K562 (cell line): Measurements from ENCODE around the gene MYL12A. TPM values are rescaled to one million over a fixed set of nuclear protein-coding genes. Genes with fewer than 3 reads are reported as not detected.

Source experiments
- BRD9 ChIP-seq: fragments of 450-650 bp; IDR thresholded peaks from 2 replicates; pipeline ENCODE4 v1.6.1; 2018; ENCODE audit warnings: low read depth; ENCODE audit not compliant: partially characterized antibody
- CSDE1 ChIP-seq, 2 experiments: fragments of 450-650 bp; IDR thresholded peaks; 2 replicates each; pipeline ENCODE4 v1.6.1; 2016; ENCODE audit warnings: mild to moderate bottlenecking in 1 of 2
- E2F8 ChIP-seq: fragments of 450-650 bp; IDR thresholded peaks from 2 replicates; pipeline ENCODE4 v1.7.1; 2018; ENCODE audit warnings: mild to moderate bottlenecking, low read depth; ENCODE audit not compliant: partially characterized antibody
- ELF1 ChIP-seq: fragments of 200-800 bp; sonication (Bioruptor generic); IDR thresholded peaks from 2 replicates; pipeline ENCODE4 v1.6.1; 2016; ENCODE audit warnings: missing genetic modification characterization, missing compliant biosample characterization
- HDGF ChIP-seq: fragments of 450-650 bp; IDR thresholded peaks from 2 replicates; pipeline ENCODE4 v1.6.1; 2016
- HMGXB4 ChIP-seq: sonication (generic); formaldehyde crosslinking; IDR thresholded peaks from 2 replicates; pipeline ENCODE4 v1.8.1; 2023; ENCODE audit warnings: mild to moderate bottlenecking, missing genetic modification reagents
- KDM5B ChIP-seq: fragments of 200-600 bp; sonication (generic); IDR thresholded peaks from 2 replicates; pipeline ENCODE4 v1.6.1; 2012; ENCODE audit warnings: low read depth, mild to moderate bottlenecking, moderate library complexity, low read length, control low read depth, inconsistent platforms; ENCODE audit not compliant: insufficient replicate concordance
- MYBL2 ChIP-seq, 2 experiments: fragments of 450-650 bp in 1 of 2; sonication (generic) in 1 of 2; formaldehyde crosslinking in 1 of 2; IDR thresholded peaks; 2 replicates each; pipeline versions ENCODE4 v1.6.1 to v1.8.1; 2017 to 2022; ENCODE audit warnings: borderline replicate concordance in 1 of 2, inconsistent platforms in 1 of 2, low read depth in 1 of 2, mild to moderate bottlenecking in 1 of 2, missing genetic modification reagents in 1 of 2, moderate library complexity in 1 of 2
- NFIX ChIP-seq: fragments of 250-450 bp; sonication (Bioruptor Pico); IDR thresholded peaks from 2 replicates; pipeline ENCODE4 v1.4.0; 2020; ENCODE audit warnings: low read depth, mild to moderate bottlenecking, moderate library complexity
- POLR2AphosphoS5 ChIP-seq: IDR thresholded peaks from 2 replicates; pipeline ENCODE4 v1.6.1; 2011; ENCODE audit warnings: mild to moderate bottlenecking, low read depth, low read length, moderate library complexity; ENCODE audit not compliant: control insufficient read depth, insufficient read depth
- SMARCA5 ChIP-seq: fragments of 450-650 bp; IDR thresholded peaks from 2 replicates; pipeline ENCODE4 v1.6.1; 2016
- SMARCB1 ChIP-seq: IDR thresholded peaks from 2 replicates; pipeline ENCODE4 v1.6.1; 2011; ENCODE audit warnings: improper control_type of control experiment, low read depth; ENCODE audit not compliant: insufficient read length
- SPI1 ChIP-seq: IDR thresholded peaks from 2 replicates; pipeline ENCODE4 v1.6.1; 2011; ENCODE audit warnings: low read depth, low read length, control low read depth, borderline replicate concordance
- SREBF2 ChIP-seq: sonication (generic); formaldehyde crosslinking; IDR thresholded peaks from 2 replicates; pipeline ENCODE4 v1.4.0; 2020; ENCODE audit warnings: mild to moderate bottlenecking, missing genetic modification reagents
- TAF7 ChIP-seq: fragments of 450-650 bp; IDR thresholded peaks from 2 replicates; pipeline ENCODE4 v1.6.1; 2016; ENCODE audit warnings: missing genetic modification characterization, missing compliant biosample characterization
- TCF7 ChIP-seq: sonication (generic); IDR thresholded peaks from 2 replicates; pipeline ENCODE4 v1.6.1; 2016; ENCODE audit warnings: antibody characterized with exemption, borderline replicate concordance
- TEAD4 ChIP-seq, 2 experiments: sonication (generic) in 1 of 2; formaldehyde crosslinking in 1 of 2; IDR thresholded peaks; 2 replicates each; pipeline versions ENCODE4 v1.6.1 to v1.8.0; 2012 to 2022; ENCODE audit warnings: borderline replicate concordance in 1 of 2, inconsistent platforms in 1 of 2, low read length in 1 of 2, mild to moderate bottlenecking in 1 of 2, missing genetic modification reagents in 1 of 2
- ZKSCAN1 ChIP-seq: fragments of 150-350 bp; IDR thresholded peaks from 2 replicates; pipeline ENCODE4 v1.6.1; 2016; ENCODE audit warnings: low read depth, low read length
- ZNF217 ChIP-seq: sonication (generic); formaldehyde crosslinking; IDR thresholded peaks from 2 replicates; pipeline ENCODE4 v1.8.0; 2022; ENCODE audit warnings: mild to moderate bottlenecking, missing genetic modification reagents
- ZNF311 ChIP-seq: fragments of 250-450 bp; sonication (Bioruptor Pico); IDR thresholded peaks from 2 replicates; pipeline ENCODE4 v1.4.0; 2020; ENCODE audit warnings: mild to moderate bottlenecking, moderate library complexity
- ZNF740 ChIP-seq, 3 experiments: fragments of 200-800 bp in 1 of 3; sonication (Bioruptor generic) in 1 of 3; sonication (generic) in 1 of 3; formaldehyde crosslinking in 1 of 3; IDR thresholded peaks; 2 replicates each; pipeline versions ENCODE4 v1.6.1 to v1.8.0; 2016 to 2022; ENCODE audit warnings: mild to moderate bottlenecking in 2 of 3, missing compliant biosample characterization in 2 of 3, missing genetic modification characterization in 2 of 3, missing genetic modification reagents in 1 of 3
- polyA plus RNA-seq, 8 experiments: library from polyadenylated mRNA; depleted of rRNA in 4 of 8; stranded (reverse) in 5 of 8; unstranded in 3 of 8; fragments of >200 nt; fragmentation: Nextera tagmentation in 2 of 8; fragmentation: Illumina TruSeq in 1 of 8; extraction: Ambion mirVana in 2 of 8; extraction: Trizol in 1 of 8; gene quantifications; 2 replicates each; pipeline versions ENCODE4 v1.2.1 to v1.2.3, GENCODE V29; 2011 to 2014; ENCODE audit warnings: inconsistent platforms in 1 of 8, missing spikeins in 1 of 8
- total RNA-seq, 7 experiments: library from RNA; depleted of rRNA in 6 of 7; stranded (reverse); fragments of >200 nt in 6 of 7; fragmentation: Illumina TruSeq in 2 of 7; extraction: Trizol in 2 of 7; gene quantifications; 2 replicates each; pipeline versions ENCODE4 v1.2.1 to v1.2.3, GENCODE V29; 2011 to 2021; ENCODE audit warnings: low replicate concordance in 1 of 7

MYL12A gene
- total and polyA plus RNA-seq, 9 of the 15 experiments (the other 6 are each of a cell fraction or from before 2014, with no cell fraction given) = 308 to 1,031 (median 559) TPM

- TF ChIP-seq CSDE1 (IDR thresholded peaks at IDR 0.05) (no peak), KDM5B (peak; percentile 97), TCF7 (no peak), SREBF2 (CRISPR knock-in tag) (no peak), NFIX (CRISPR knock-in tag) (no peak), SPI1 (no peak), MYBL2 (IDR thresholded peaks at IDR 0.05; ENCODE audit: low read depth) (0 out of 2 replicates have a peak, but pooled peaks have one; percentile 22), MYBL2 (CRISPR knock-in tag; IDR thresholded peaks at IDR 0.05; ENCODE audit: borderline replicate concordance) (no peak), HDGF (no peak), TAF7 (tag) (peak; percentile 11; the same call in 1 of the 2 replicates), HMGXB4 (CRISPR knock-in tag) (no peak), SMARCA5 (no peak), ZKSCAN1 (peak; percentile 50; the same call in 1 of the 2 replicates), ELF1 (peak; percentile 18; the same call in 1 of the 2 replicates), SMARCB1 (no peak), ZNF311 (CRISPR knock-in tag) (no peak), BRD9 (no peak), ZNF217 (CRISPR knock-in tag) (no peak), ZNF740 (CRISPR knock-in tag; IDR thresholded peaks at IDR 0.05) (0 out of 2 replicates have a peak, but pooled peaks have one; percentile 20), ZNF740 (tag; IDR thresholded peaks at IDR 0.05) (no peak), TEAD4 (IDR thresholded peaks at IDR 0.05; ENCODE audit: low read length) (peak; percentile 39; the same call in 1 of the 2 replicates), TEAD4 (CRISPR knock-in tag; IDR thresholded peaks at IDR 0.05; ENCODE audit: borderline replicate concordance) (no peak), E2F8 (no peak), POLR2AphosphoS5 (peak; percentile 67; the same call in 1 of the 2 replicates)
Observed at GRCh38 chr18:3297025-3297984, 49.7 kb downstream of the MYL12A start (continued).
